GM19023 (cell line): ENCODE results near the gene UNC5B.
"Not testable (repeated sequence)": the region's sequence is repeated elsewhere in the genome, so short reads cannot be mapped to it uniquely, and the experiment has no call there.

Source experiments
- ATAC-seq: cut with Tn5 transposase; IDR thresholded peaks from one replicate; pipeline ENCODE4 v1.9.1; 2021; ENCODE audit warnings: mild to moderate bottlenecking, moderate library complexity; ENCODE audit not compliant: unreplicated experiment

Gene UNC5B

DNA sequence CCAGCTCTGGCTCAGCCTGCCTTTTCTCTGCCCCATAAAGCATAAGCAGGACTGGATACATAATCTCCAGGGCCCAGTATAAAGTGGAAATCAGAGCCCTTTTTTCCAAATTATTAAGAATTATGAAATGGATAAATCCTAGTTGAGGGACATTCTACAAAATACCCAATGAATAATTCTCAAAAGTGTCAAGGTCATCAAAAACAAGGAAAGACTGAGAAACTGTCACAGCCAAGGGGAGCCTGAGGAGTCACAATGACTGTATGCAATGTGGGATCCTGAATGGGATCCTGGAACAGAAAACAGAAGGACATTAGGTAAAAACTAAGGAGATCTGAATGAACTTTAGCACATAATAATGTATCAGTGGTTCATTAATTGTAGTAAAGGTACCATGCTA lies 4.8 kb upstream of the UNC5B start:
- no peak for ATAC-seq

- ATAC-seq: no peak
These were observed 3.0 kb upstream of the UNC5B start for GRCh38 chr10:71209352-71209715.

DNA sequence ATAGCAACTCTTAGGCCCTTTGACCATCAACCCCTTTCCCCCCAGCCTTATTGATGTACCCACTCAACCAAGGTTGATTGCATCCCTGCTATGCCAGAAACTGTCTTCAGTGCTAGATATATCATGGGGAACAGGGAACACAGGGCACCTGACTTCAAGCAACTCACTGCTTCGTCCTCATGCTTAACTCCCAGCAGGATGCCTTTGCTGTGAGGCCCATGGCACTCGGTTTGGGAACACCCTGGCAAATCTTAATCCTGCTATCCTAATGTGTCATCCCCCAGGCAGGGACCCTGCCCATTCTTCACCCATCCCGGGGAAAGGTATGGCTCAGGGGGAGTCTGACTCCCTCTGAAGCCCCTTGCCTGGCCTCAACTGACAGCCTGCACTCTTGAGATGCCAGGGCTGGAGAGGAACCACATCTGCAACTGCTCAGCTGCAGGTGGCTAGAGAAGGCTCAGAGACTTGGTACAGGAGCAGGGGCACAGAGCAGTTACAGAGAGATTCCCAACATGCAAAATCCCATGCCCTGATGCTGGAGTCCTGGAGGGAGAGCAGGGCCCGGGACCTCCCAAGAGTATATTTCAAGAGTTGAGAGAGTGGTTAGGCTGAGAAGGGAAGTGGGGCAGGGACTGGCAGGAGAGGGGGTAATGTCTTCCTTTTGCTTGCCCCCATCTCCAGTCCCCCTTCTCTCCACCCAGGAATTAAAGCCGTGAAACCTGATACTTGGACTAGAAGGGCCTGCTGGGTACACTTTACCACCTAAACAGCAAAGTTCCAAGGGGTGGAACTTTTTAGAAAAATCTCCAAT lies 2.4 kb upstream of the UNC5B start:
- no peak for ATAC-seq

DNA sequence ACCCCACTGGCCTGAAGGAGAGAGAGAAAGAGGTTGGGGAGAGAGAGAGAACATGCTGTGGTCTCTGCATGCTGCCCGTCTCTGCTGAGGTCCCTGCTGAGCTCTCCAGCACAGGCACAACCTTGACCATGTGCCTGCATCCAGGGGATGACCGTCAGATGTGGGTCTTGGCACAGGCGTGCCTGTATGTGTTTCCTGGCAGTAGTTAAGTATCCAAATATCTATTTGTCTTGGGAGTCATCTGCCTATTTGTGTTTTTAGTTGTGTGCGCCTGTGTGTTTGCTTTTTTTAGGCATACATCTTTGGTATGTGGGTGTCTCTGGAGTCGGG lies 1.9 kb upstream of the UNC5B start:
- no peak for ATAC-seq

DNA sequence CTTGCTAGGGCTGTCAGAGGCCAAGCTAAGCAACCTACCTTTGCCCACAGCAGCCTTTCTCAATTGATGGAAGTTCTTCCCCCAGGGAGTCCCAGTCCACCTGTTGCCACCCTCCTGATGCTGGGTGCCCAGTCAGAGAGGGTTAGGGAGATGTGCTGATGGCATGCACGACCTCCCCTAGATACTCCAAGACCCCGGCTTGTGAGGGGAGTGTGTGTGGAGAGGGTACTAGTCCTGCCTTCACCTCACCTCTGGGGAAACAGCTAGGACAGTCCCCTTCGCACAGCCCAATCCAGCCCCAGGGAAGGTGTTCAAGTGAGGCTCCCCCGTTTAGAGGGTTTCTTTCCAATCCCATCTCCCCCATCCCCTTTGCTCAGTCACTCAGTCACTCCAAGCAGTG lies 1.3 kb upstream of the UNC5B start:
- no peak for ATAC-seq

- ATAC-seq: no peak
These were observed 524 bp upstream of the UNC5B start for GRCh38 chr10:71211775-71212317.

- ATAC-seq: no peak
These were observed 804 bp downstream of the UNC5B start for GRCh38 chr10:71213127-71213621.

GRCh38 chr10:71213761-71214440 lies 1.5 kb downstream of the UNC5B start:
- ATAC-seq: no peak

- ATAC-seq: no peak
These were observed 2.5 kb downstream of the UNC5B start for GRCh38 chr10:71214641-71215559.

- ATAC-seq: no peak
These were observed 4.0 kb downstream of the UNC5B start for GRCh38 chr10:71216363-71216695.

DNA sequence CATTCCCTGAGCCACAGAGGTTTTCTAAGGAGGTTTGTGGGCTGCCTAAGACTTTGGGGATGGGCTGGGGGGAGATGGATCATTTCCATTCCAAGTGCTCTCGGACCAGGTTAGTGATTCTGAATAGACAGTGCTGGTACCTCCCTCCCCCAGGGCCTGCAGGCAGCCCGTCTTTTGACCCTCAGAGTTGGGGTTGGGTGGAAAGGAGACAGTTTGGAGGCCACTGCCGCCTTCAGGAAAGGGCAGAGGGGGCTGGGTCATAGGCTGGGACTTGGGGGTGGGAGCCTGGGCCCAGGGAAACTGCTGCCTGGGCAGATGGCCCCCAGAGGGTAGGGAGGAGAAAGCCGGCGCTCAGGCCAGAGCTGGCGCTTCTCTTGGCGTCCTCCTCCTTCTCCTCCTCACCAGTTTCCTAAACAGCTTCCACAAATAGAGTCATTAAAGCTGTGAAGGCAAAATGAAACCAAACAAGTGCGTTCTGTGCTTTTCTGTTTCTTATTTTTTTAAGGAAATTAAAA lies 4.4 kb downstream of the UNC5B start:
- no peak for ATAC-seq

- ATAC-seq: no peak
These were observed 5.1 kb downstream of the UNC5B start for GRCh38 chr10:71217266-71218045.

DNA sequence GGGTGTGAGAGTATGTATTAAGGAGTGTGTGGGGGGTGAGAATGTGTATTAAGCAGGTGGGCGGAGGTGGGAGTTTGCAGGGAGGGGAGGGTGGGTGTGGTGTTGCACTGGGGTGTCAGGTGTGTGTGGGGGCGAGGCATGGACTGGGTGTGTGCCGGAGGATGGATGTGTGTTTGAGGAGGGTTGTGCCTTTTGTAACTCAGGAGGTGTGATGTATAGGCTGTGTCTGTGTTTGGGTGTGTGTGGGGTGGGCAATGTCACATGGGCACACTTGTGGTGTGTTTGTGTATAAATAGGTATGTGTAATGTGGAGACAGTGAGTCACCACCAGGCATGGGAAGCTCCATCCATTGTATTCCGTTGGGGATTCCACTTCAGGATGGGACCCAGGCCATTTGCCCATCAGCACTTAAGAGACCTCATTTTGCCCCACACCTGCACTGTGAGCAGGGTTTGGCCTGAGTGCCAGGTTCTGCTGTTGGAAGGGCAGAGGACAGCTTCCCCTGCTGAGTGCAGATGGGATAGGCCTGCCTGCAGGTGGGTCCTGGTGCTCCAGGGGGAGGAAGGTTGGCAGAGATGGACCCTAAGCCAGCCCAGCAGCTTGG lies 5.8 kb downstream of the UNC5B start:
- ATAC-seq: no peak

DNA sequence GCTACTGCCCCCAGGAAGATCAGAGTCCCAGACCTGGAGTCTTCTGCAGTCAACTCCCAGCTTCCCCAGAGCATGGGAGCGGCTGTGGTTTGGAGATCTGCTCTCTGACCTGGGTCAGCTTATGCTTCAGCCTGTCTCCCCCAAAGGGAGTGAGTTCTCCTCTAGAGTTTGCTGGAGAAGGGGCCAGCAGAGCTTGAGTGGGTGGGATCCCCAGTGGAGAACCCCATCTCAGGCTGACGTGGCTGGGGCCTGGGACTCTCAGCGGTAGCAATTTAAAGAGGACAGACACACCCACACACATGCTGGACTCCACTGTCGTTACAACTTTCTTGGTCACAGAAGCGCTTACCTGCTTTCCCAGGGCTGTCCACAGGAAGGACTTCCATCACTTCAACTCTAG lies 6.3 kb downstream of the UNC5B start:
- ATAC-seq: no peak

- ATAC-seq: not testable (repeated sequence)
These were observed 7.0 kb downstream of the UNC5B start for GRCh38 chr10:71219236-71219917.

- ATAC-seq: no peak
These were observed 7.7 kb downstream of the UNC5B start for GRCh38 chr10:71219918-71220688.

DNA sequence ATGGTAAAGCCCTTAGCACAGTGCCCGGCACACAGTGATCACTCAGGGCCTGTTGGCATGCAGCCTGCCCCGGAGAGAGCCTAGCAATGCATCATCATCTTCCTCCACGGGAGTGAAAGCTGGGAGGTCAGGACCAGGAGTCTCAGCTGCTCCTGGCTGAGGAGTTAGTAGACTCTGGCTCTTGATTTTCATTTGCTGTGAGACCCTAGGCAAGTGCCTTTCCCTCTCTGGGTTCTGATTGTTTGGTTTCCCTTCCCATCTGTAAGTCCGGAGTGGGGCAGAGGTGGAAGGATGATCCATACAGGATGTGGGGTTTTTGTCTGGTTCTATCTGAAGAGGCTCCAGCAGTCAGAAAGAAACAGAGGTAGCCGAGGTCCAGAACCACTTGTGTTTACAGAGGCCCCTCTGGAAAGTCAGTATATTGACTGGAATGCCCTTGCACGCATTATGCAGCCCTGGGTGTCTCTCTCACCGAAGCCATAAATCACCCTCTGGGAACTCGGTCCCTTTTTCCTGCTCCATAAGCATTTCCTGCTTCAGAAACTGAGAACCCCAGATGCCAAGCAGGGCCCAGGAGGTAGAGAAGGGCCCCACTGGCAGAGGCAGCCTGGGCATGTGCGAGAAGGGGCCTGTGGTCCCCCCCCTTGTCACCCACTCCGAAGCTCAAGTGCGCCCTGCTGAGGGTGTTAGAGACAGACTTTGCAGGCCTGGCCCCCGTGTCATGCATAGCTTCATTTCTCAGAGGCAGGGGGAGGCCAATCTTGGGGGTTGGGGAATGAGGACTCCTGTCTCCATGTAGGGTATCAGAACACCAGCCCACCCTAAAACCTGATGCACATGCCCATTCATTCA lies 8.5 kb downstream of the UNC5B start:
- no peak for ATAC-seq
